ENCODE measurements around the gene LRRC14B. TPM values are rescaled to one million over a fixed set of nuclear protein-coding genes. Genes with fewer than 3 reads are reported as not detected.

Gene LRRC14B
- not detected for total RNA-seq
- polyA plus RNA-seq, result under 1 TPM in 1 of 2 donors, not detected in 1; 0.51 TPM
- not detected for total RNA-seq

DNA sequence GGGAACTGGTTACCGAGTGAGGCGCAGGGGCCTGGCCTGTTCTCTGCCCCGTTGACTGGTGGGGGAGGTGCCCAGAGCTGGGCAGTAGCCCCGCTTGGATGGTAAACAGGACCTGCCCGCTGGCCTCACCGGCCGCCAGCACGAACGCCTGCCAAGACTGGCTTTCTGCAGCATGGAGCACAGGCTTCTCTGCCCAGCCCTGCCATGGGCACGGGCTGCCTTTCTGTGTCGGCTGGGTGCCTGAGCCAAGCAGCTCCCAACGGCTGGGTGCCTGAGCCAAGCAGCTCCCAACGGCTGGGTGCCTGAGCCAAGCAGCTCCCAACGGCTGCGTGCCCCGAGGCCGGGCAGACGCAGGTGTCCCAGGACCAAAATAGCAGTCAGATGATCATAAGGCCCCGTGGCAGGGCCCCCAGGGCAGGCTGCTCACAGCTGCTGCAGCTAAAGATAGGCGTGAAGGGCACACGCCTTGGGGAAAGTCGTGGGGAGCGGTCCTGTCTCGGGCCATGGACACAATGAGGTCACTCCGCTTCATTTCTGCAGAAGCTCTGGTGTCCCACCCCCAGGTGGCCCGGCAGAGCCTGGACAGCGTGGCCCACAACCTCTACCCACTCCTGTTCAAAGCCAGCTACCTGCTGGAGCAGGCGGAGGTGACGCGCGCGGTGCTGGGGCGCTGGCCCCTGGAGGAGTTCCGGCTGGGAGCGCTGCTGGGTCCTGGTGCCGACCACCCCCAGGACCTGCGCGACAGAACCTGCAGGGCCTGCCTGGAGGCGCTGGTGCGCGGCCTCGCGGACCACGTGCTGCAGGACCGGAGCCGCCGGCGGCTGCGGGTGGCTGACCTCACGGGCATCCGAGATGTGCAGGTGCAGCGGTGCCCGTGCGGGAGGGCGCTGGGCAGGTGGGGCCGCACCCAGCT, at the start of gene LRRC14B:
Gene LRRC14B, plus strand, starts transcription at position 460 of the 913 bp plus-strand sequence. Its CDS starts 44 bp downstream, at position 504.
- ChIA-PET POLR2A (interaction anchor here (1.7 kb wide), 1 partner anchor 28 kb away, joined by 10 read pairs; no protein-coding TSS in a partner anchor), CTCF (interaction anchor here (1.1 kb wide), 1 partner anchor 8 kb away, joined by 4 read pairs; no protein-coding TSS in a partner anchor)
- H3K4me1 ChIP-seq (ENCODE audit: control insufficient read depth in 2 of 2, insufficient read depth in 2 of 2, low read length in 2 of 2), result peaks cover 0 to 6% of the 10 kb centered on the region in 2 donors
- Mint-ChIP-seq H3K4me1 (peaks cover 5 to 12% (median 11%) of the 10 kb centered on the region in 7 donors), H3K4me3 (peak within 1 kb of the TSS in 7 of 10 donors; percentile 19 to 65 (median 50)), H3K36me3 (no peaks in the 10 kb centered on the region), H3K27ac (peak within 1 kb of the TSS in 3 of 9 donors; percentile 41 to 87 (median 42)), H3K27me3 (peaks cover 0 to 5% (median 5%) of the 10 kb centered on the region in 5 donors), H3K9me3 (peaks cover 0 to 2% (median 0%) of the 10 kb centered on the region in 11 donors)
- H3K27ac ChIP-seq (ENCODE audit: low read depth, low read length), result no peak within 1 kb of the TSS
- H3K9me3 ChIP-seq (ENCODE audit: control insufficient read depth in 2 of 3, low read length in 3 of 3), result no peaks in the 10 kb centered on the region
- intact Hi-C loops (cut with micrococcal nuclease), result no loop called here
- H3K27me3 ChIP-seq (ENCODE audit: control insufficient read depth in 2 of 2, insufficient read depth in 2 of 2, low read length in 2 of 2), result no peaks in the 10 kb centered on the region
- DNase-seq (peak in 5 of 9 donors; percentile 24 to 28 (median 27)), ATAC-seq (no peak)
- no peak within 1 kb of the TSS for H3K4me3 ChIP-seq (ENCODE audit: low read length)
- no peaks in the 10 kb centered on the region for H3K36me3 ChIP-seq (ENCODE audit: control insufficient read depth in 2 of 3, insufficient read depth in 3 of 3, low read length in 3 of 3)

DNA sequence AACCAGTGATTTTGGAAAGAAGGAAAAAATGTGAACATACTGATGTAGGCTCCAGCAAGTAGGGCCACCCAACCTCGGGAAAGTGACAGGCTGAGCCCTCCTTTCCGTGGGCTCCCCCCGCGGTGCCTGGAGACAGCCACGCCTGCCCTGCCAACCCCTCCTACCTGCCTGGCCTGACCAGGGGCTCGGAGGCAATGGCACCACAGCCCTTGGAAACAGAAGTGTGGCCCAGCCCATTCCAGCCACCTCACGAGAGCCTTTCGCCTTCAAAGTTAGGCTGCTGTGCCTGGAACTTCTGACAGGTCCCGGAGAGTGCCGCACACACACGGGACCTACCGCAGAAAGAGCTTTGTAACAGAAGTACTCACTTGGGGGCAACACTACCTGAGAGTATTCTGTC, 49.5 kb upstream of the LRRC14B start:
- Histone ChIP-seq H3K4me1 (ENCODE audit: control insufficient read depth in 2 of 2, insufficient read depth in 2 of 2, low read length in 2 of 2) (no peaks in the 10 kb centered on the region), H3K27ac (ENCODE audit: low read depth, low read length) (no peak overlapping the region)

DNA sequence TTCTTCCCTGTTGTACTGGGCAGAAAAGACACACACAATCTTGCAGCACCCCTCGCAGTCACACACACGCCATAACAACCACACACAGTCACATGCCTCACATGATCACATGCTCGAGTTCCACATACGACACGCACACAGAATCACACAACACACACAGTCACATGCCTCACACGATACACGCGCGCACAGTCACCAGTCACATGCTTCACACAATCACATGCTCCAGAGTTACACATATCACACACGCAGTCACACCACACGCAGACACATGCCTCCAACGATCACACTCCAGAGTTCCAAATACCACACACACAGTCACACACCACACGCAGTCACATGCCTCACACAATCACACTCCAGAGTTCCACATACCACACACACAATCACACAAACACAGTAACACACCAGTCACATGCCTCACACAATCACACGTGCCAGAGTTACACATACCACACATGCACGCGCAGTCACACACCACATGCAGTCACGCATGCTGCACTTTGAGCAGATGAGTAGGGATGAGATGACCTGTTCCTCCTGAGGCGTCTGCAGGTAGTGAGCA, 49.0 kb upstream of the LRRC14B start:
- no peak for ATAC-seq
- H3K36me3 ChIP-seq (ENCODE audit: control insufficient read depth in 2 of 3, insufficient read depth in 3 of 3, low read length in 3 of 3), result no peaks in the 10 kb centered on the region

More for the DNA sequence above, 49.5 kb upstream of the LRRC14B start:
- H3K27ac Mint-ChIP-seq, result no peak overlapping the region
- ATAC-seq (no peak), DNase-seq (no peak)
- H3K27me3 ChIP-seq (ENCODE audit: control insufficient read depth in 2 of 2, insufficient read depth in 2 of 2, low read length in 2 of 2), result no peaks in the 10 kb centered on the region
- H3K4me1 Mint-ChIP-seq, result no peaks in the 10 kb centered on the region
- H3K4me3 Mint-ChIP-seq, result no peak overlapping the region
- H3K9me3 Mint-ChIP-seq, result peaks cover 0 to 11% (median 4%) of the 10 kb centered on the region in 11 donors
- no peak overlapping the region for H3K4me3 ChIP-seq (ENCODE audit: low read length)
- ChIA-PET CTCF (no interaction called here), POLR2A (no interaction called here)
- H3K36me3 ChIP-seq (ENCODE audit: control insufficient read depth in 2 of 3, insufficient read depth in 3 of 3, low read length in 3 of 3), result no peaks in the 10 kb centered on the region
- peaks cover 0 to 3% (median under 1%) of the 10 kb centered on the region in 5 donors for H3K36me3 Mint-ChIP-seq
- H3K27me3 Mint-ChIP-seq, result peaks cover 0 to 13% (median 10%) of the 10 kb centered on the region in 5 donors
- H3K9me3 ChIP-seq (ENCODE audit: control insufficient read depth in 2 of 3, low read length in 3 of 3), result peaks cover 0 to 7% (median 0%) of the 10 kb centered on the region in 3 experiments
- intact Hi-C loops (cut with micrococcal nuclease), result no loop called here

DNA sequence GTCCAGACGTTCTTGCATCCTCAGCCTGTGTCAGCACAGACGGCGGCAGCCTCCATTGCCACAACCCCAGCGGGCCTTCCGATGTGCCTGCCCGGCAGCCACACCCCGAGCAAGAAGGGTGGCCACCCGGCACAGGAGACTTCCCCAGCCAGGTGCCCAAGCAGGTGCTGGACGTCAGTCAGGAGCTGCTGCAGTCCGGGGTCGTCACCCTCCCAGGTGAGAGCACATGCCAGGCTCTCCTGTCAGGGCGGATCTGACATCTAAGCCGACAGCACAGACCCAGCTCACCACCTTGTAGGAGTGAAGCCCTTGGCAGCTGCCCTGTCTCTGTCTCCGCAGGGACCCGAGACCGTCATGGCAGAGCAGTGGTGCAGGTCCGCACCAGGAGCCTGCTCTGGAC, 48.3 kb upstream of the LRRC14B start:
- peaks cover 0 to 18% (median 6%) of the 10 kb centered on the region in 3 experiments for H3K9me3 ChIP-seq (ENCODE audit: control insufficient read depth in 2 of 3, low read length in 3 of 3)
- POLR2A ChIA-PET, result no interaction called here
- peaks cover 0 to 26% (median 20%) of the 10 kb centered on the region in 5 donors for H3K27me3 Mint-ChIP-seq
- H3K27ac Mint-ChIP-seq, result no peak overlapping the region
- H3K36me3 Mint-ChIP-seq, result peaks cover 0 to 13% (median 3%) of the 10 kb centered on the region in 5 donors
- H3K9me3 Mint-ChIP-seq, result peaks cover 0 to 24% (median 15%) of the 10 kb centered on the region in 11 donors
- CTCF ChIA-PET, result no interaction called here
- H3K27me3 ChIP-seq (ENCODE audit: control insufficient read depth in 2 of 2, insufficient read depth in 2 of 2, low read length in 2 of 2), result no peaks in the 10 kb centered on the region
- DNase-seq (no peak), ATAC-seq (no peak)
- H3K4me1 Mint-ChIP-seq, result no peaks in the 10 kb centered on the region
- H3K27ac ChIP-seq (ENCODE audit: low read depth, low read length), result no peak overlapping the region
- no peaks in the 10 kb centered on the region for H3K36me3 ChIP-seq (ENCODE audit: control insufficient read depth in 2 of 3, insufficient read depth in 3 of 3, low read length in 3 of 3)
- H3K4me3 ChIP-seq (ENCODE audit: low read length), result no peak overlapping the region
- intact Hi-C loops (cut with micrococcal nuclease), result no loop called here
- H3K4me1 ChIP-seq (ENCODE audit: control insufficient read depth in 2 of 2, insufficient read depth in 2 of 2, low read length in 2 of 2), result no peaks in the 10 kb centered on the region
- H3K4me3 Mint-ChIP-seq, result no peak overlapping the region

More for the DNA sequence above, 49.0 kb upstream of the LRRC14B start:
- Histone ChIP-seq H3K27ac (ENCODE audit: low read depth, low read length) (no peak overlapping the region), H3K4me3 (ENCODE audit: low read length) (no peak overlapping the region), H3K9me3 (ENCODE audit: control insufficient read depth in 2 of 3, low read length in 3 of 3) (peaks cover 0 to 12% (median 4%) of the 10 kb centered on the region in 3 experiments), H3K4me1 (ENCODE audit: control insufficient read depth in 2 of 2, insufficient read depth in 2 of 2, low read length in 2 of 2) (no peaks in the 10 kb centered on the region), H3K27me3 (ENCODE audit: control insufficient read depth in 2 of 2, insufficient read depth in 2 of 2, low read length in 2 of 2) (no peaks in the 10 kb centered on the region)
- Mint-ChIP-seq H3K4me3 (no peak overlapping the region), H3K4me1 (no peaks in the 10 kb centered on the region), H3K27me3 (peaks cover 0 to 19% (median 12%) of the 10 kb centered on the region in 5 donors), H3K9me3 (peaks cover 0 to 17% (median 8%) of the 10 kb centered on the region in 11 donors), H3K36me3 (peaks cover 0 to 7% (median 1%) of the 10 kb centered on the region in 5 donors), H3K27ac (peak overlapping the region in 1 of 9 donors; percentile 60)
- ChIA-PET POLR2A (no interaction called here), CTCF (no interaction called here)
- intact Hi-C loops (cut with micrococcal nuclease), result no loop called here
- DNase-seq, result no peak

DNA sequence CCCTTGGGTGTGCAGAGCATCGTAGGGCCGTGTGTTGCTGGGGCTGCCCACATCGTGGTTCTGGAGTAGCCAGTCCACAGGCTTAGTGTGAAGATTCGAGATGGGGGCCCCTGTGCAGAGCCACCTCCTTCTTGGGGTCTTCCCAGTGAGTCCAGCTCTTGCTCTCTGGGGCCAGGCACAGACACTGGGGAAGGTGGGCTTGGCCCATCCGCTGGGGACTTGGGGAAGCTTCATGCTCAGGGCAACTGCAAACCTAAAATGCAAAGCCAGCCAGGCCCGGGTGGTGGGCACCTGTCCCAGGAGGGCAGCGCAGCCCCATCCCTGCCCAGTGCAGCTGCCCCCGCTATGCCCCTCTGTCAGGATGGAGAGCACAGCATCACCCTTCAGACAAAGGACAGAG, 46.4 kb upstream of the LRRC14B start:
- CTCF ChIA-PET, result no interaction called here
- Histone ChIP-seq H3K27ac (ENCODE audit: low read depth, low read length) (no peak overlapping the region), H3K4me1 (ENCODE audit: control insufficient read depth in 2 of 2, insufficient read depth in 2 of 2, low read length in 2 of 2) (no peaks in the 10 kb centered on the region), H3K27me3 (ENCODE audit: control insufficient read depth in 2 of 2, insufficient read depth in 2 of 2, low read length in 2 of 2) (no peaks in the 10 kb centered on the region), H3K9me3 (ENCODE audit: control insufficient read depth in 2 of 3, low read length in 3 of 3) (peaks cover 0 to 24% (median 6%) of the 10 kb centered on the region in 3 experiments), H3K36me3 (ENCODE audit: control insufficient read depth in 2 of 3, insufficient read depth in 3 of 3, low read length in 3 of 3) (no peaks in the 10 kb centered on the region), H3K4me3 (ENCODE audit: low read length) (no peak overlapping the region)
- Mint-ChIP-seq H3K36me3 (peaks cover 0 to 13% (median 3%) of the 10 kb centered on the region in 5 donors), H3K4me1 (no peaks in the 10 kb centered on the region), H3K27me3 (peaks cover 0 to 35% (median 21%) of the 10 kb centered on the region in 5 donors), H3K4me3 (no peak overlapping the region), H3K9me3 (peaks cover 9 to 33% (median 18%) of the 10 kb centered on the region in 11 donors), H3K27ac (no peak overlapping the region)
- POLR2A ChIA-PET, result no interaction called here
- no peak for DNase-seq
- ATAC-seq, result no peak
- intact Hi-C loops (cut with micrococcal nuclease), result no loop called here

DNA sequence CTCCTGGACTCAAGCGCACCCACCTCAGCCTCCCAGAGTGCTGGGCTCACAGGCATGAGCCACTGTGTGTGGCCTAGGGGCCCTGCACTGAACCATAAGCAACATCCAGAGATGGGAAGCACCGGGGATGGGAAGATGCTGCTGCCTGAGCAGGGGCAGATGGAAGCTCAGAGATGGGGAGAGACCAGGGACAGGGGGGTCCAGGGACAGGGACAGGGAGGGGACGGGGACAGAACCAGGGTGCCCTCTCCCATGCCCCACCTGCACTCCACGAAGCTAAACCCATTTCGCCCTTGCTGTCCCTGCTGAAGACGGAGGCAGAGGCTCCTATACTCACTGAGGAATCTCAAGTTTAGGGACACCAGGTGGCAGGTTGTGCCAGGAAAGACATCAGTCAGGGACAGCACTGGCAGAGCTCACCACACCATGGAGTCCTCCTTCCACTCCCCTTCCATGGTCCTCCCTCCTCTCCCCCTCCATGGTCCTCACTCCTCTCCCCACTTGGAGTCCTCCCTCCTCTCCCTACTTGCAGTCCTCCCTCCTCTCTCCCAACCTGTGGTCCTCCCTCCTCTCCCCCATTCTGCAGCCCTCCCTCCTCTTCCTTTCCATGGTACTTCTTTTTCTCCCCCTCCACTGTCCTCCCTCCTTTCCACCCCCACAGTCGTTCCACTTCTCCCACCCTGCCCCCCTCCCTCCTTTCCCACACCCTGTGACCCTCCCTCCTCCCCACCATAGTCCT, 45.5 kb upstream of the LRRC14B start:
- Mint-ChIP-seq H3K9me3 (peaks cover 9 to 33% (median 18%) of the 10 kb centered on the region in 11 donors), H3K27me3 (peaks cover 0 to 35% (median 21%) of the 10 kb centered on the region in 5 donors), H3K27ac (no peak overlapping the region), H3K4me3 (no peak overlapping the region), H3K36me3 (peaks cover 0 to 13% (median 3%) of the 10 kb centered on the region in 5 donors), H3K4me1 (no peaks in the 10 kb centered on the region)
- Histone ChIP-seq H3K27ac (ENCODE audit: low read depth, low read length) (no peak overlapping the region), H3K36me3 (ENCODE audit: control insufficient read depth in 2 of 3, insufficient read depth in 3 of 3, low read length in 3 of 3) (no peaks in the 10 kb centered on the region), H3K9me3 (ENCODE audit: control insufficient read depth in 2 of 3, low read length in 3 of 3) (peaks cover 0 to 24% (median 6%) of the 10 kb centered on the region in 3 experiments), H3K4me3 (ENCODE audit: low read length) (no peak overlapping the region), H3K27me3 (ENCODE audit: control insufficient read depth in 2 of 2, insufficient read depth in 2 of 2, low read length in 2 of 2) (no peaks in the 10 kb centered on the region), H3K4me1 (ENCODE audit: control insufficient read depth in 2 of 2, insufficient read depth in 2 of 2, low read length in 2 of 2) (no peaks in the 10 kb centered on the region)
- intact Hi-C loops (cut with micrococcal nuclease), result no loop called here
- ChIA-PET CTCF (no interaction called here), POLR2A (no interaction called here)
- ATAC-seq (no peak), DNase-seq (no peak)

All from naive thymus-derived CD4-positive, alpha-beta T cell (primary cell).